Activated naive CD4-positive, alpha-beta T cell treated with anti-CD3 and anti-CD28 coated beads, Interleukin-2, amount 50 U/mL, for 72 hours (primary cell): ENCODE measurements around the gene OR5B3. TPM values are rescaled to one million over a fixed set of nuclear protein-coding genes. Genes with fewer than 3 reads are reported as not detected.
A peak's percentile ranks its signal among the peaks of the same experiment; 100 is the strongest.
"Not testable (repeated sequence)": the region's sequence is repeated elsewhere in the genome, so short reads cannot be mapped to it uniquely, and the experiment has no call there.

Source experiments
- ATAC-seq, 2 donors: fragments of 150-1000 bp; cut with Tn5 transposase; 2 replicates each; pipeline ENCODE4 v1.10.0; 2021; ENCODE audit warnings: mild to moderate bottlenecking in 2 of 2, moderate library complexity in 2 of 2
- DNase-seq, 2 donors: peaks; one replicate each; pipeline ENCODE4 v3.0.0; 2021 to 2022; ENCODE audit warnings: low spot score in 2 of 2
- H3K27ac Mint-ChIP-seq, 2 donors: one replicate each; pipeline ENCODE4 v1.8.0; 2022; ENCODE audit warnings: mild to moderate bottlenecking in 2 of 2, mixed read lengths in 2 of 2
- H3K36me3 Mint-ChIP-seq, 2 donors: one replicate each; pipeline ENCODE4 v1.8.0; 2022; ENCODE audit warnings: mixed read lengths in 2 of 2
- H3K9me3 Mint-ChIP-seq, 2 donors: one replicate each; pipeline ENCODE4 v1.8.0; 2022; ENCODE audit warnings: mixed read lengths in 2 of 2
- total RNA-seq, 2 donors: library from RNA; stranded (reverse); gene quantifications; one replicate each; pipeline ENCODE4 v1.2.3, GENCODE V29; 2022

The OR5B3 gene
- total RNA-seq: not detected

DNA sequence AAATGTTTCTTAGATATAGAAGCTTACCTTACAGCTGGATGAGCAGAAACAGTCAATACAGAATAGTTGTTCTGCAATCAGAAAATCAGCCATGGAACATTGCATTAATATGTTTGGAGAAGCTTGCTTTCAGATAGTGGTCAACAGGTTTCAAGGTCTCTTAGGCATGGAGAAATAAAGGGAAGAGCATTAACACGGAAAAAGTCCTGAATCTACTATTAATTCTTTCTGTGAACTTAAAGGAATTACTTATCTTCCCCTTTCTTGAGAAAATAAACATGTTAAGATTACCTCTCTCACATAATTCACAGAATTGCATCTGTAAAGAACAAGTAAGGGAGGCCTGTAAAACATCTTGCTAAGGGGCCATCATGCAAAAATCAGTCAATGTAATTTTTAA is at the start of gene OR5B3:
OR5B3 (minus strand) TSS at position 101 of the 400 bp plus-strand sequence. CDS start 3,465 bp downstream, outside the sequence.
- Mint-ChIP-seq H3K9me3 (peaks cover 15 to 23% of the 10 kb centered on the region in 2 donors), H3K27ac (no peak within 1 kb of the TSS), H3K36me3 (peaks cover 10 to 13% of the 10 kb centered on the region in 2 donors)
- DNase-seq (no peak), ATAC-seq (no peak)

DNA sequence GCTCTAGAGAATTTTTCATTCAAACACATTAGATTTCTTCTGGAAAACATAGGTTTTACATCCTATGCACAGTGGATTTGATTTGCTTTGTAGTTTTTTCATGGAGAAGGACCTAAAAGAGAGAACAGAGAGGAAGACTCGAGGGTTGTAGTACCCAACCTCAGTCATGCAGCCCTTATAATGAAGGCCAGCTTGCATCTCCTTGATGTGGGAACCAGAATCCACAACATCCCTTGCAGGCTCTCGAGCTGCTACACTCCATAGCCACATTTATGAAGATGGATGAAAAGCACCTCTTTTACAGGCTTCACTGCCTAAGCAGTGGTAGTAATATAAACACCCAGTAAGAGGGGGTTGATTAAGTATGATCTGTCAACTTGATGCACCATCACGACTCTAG is 44.9 kb upstream of the OR5B3 start:
- no peak for ATAC-seq
- no peak overlapping the region for H3K27ac Mint-ChIP-seq
- peaks cover 3 to 16% of the 10 kb centered on the region in 2 donors for H3K9me3 Mint-ChIP-seq
- peaks cover 0 to 5% of the 10 kb centered on the region in 2 donors for H3K36me3 Mint-ChIP-seq
- no peak for DNase-seq

DNA sequence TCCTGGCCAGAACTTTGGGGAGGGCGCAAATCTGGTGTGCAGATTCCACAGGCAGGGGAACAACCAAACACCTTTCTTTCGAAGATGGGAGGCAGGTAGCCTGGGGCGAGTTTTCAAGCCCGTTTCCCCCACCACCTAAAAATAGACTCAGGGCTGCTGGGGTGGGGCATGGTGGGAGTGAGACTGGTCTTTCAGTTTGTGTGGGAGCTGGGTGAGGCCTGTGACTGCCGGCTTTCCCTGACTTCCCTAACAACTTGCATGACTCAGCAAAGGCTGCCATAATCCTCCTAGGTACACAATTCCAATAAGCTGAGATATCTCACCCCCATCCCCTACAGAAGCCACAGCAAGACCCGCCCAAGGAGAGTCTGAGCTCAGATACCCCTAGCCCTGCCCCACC is 39.6 kb upstream of the OR5B3 start:
- ATAC-seq (no peak), DNase-seq (no peak)
- peaks cover 0 to 23% of the 10 kb centered on the region in 2 donors for H3K36me3 Mint-ChIP-seq
- H3K27ac Mint-ChIP-seq: no peak overlapping the region
- peaks cover 7 to 16% of the 10 kb centered on the region in 2 donors for H3K9me3 Mint-ChIP-seq

DNA sequence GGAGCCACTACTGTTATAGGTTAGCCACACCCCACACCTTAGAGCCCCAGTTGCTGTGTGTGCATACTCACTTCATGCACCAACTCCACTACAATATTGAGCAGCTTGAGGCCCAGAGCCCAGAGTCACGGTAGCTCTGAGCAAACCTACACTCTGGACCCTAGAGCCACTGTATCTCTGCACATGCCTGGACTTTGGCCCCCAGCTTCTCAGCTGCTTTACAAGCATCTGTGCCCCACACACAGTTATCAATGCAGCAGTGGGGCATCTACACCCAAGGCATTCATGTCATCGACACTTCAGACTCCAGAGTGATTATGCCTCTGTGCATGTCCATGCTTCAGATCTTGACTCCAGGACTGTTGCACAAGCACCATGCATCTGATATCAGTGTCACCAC is 37.6 kb upstream of the OR5B3 start:
- peaks cover 4 to 19% of the 10 kb centered on the region in 2 donors for H3K9me3 Mint-ChIP-seq
- no peak for DNase-seq
- H3K27ac Mint-ChIP-seq: no peak overlapping the region
- no peak for ATAC-seq
- H3K36me3 Mint-ChIP-seq: peaks cover 0 to 27% of the 10 kb centered on the region in 2 donors

DNA sequence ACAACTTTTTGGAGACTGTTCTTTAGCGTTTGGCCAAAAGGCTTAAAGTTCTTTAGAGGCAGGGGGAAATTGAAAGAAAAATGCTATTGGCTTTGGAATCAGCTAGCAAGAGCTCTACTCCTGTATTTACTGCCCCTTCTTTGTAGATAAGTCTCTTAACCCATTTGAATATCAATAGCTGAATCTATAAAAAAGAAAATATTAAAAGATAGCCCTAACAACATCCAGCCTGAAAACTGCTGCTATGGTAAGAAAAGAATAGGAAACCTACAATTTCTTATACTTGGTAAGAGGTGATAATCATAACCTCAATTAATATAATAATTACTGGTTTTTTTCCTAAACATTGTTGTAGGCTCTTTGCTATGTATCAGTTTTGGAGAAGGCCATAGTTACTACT is 35.5 kb upstream of the OR5B3 start, which contains the start of gene OR5B12:
OR5B12 (minus strand) TSS at position 101 of the 400 bp plus-strand sequence. CDS start 2,085 bp downstream, outside the sequence.
- no peak within 1 kb of the TSS for H3K27ac Mint-ChIP-seq
- ATAC-seq (no peak), DNase-seq (no peak)
- H3K9me3 Mint-ChIP-seq: peaks cover 4 to 13% of the 10 kb centered on the region in 2 donors
- peaks cover 0 to 28% of the 10 kb centered on the region in 2 donors for H3K36me3 Mint-ChIP-seq

DNA sequence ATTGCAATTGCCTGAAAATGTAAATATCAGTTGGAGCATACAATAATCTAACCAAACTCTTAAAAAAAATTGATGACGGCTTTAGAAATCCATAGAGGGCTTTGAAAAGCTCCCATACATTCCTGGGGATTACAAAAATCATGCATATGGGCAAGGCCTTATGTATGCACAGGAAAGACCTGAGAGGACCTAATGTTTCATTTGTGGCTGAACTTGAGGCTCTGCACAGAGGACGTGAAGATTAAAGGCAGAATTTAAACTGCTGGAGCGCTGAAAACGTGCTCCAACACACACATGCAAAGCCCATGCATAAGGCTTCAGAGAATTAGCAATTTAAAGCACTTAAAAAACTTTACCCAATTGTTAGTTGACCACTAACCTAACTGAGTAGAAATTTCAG is 31.8 kb upstream of the OR5B3 start:
- no peak for DNase-seq
- Mint-ChIP-seq H3K36me3 (peaks cover 0 to 6% of the 10 kb centered on the region in 2 donors), H3K27ac (no peak overlapping the region), H3K9me3 (peaks cover 0 to 9% of the 10 kb centered on the region in 2 donors)
- ATAC-seq: no peak

DNA sequence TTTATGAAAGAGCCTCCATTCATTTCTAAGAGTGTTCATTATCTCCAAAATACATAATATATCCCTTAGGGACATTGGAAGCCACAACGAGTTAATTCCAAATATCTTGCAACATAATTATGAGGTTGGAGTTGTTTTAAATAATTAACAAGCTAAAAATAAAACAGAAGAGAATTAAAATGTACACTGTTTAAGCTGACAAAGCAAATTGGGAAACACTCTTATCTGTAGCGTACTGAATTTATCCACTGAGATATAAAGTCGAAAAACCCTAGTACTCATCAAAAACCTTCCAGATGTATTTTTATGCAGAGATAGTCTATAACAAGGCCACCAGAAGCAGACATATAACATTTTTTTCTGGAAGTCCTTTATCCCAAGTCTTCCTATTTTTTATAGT is 27.5 kb upstream of the OR5B3 start:
- Mint-ChIP-seq H3K9me3 (peaks cover 3 to 5% of the 10 kb centered on the region in 2 donors), H3K27ac (no peak overlapping the region), H3K36me3 (peaks cover 0 to 2% of the 10 kb centered on the region in 2 donors)
- DNase-seq: no peak
- ATAC-seq: no peak

DNA sequence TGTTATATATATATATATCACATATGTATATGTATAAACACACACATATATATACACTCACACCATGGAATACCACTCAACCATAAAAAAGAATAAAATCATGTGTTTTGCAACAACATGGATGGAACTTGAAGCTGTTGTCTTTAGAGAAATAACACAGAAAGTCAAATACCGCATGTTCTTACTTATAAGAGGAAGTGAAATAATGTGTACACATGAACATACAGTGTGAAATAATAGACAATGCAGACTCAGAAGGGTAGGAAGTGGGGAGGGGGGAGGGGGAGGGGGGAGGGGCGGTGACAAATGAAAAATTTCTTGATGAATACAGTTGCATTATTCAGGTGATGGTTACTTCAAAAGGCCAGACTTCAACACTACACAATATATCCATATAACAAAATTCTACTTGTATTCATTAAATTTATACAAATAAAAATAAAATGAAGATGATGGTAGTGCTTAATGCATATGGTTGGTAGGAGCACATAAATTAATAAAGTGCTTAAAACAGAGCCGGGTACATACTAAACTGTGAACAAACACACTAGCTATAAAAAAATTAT is 27.0 kb upstream of the OR5B3 start:
- ATAC-seq: no peak
- DNase-seq: no peak
- Mint-ChIP-seq H3K27ac (no peak overlapping the region), H3K36me3 (peaks cover 0 to 3% of the 10 kb centered on the region in 2 donors), H3K9me3 (peaks cover 7 to 8% of the 10 kb centered on the region in 2 donors)

DNA sequence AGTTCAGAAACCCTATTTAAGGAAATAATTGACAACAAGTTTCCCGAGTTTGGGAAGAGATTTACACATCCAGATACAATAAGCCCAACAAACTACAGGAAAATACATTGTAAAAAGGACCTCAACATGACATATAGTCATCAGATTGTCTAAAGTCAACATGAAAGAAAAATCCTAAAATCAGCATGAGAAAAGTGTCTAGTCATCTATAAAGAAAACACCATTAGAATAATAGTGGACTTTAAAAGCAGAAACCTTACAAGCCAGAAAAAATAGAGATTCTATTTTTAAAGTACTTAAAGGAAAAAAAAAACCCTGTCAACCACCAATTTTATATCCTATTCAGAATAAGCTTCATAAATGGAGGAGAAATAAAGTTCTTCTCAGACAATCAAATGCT is 22.6 kb upstream of the OR5B3 start:
- peaks cover 5 to 9% of the 10 kb centered on the region in 2 donors for H3K9me3 Mint-ChIP-seq
- peaks cover 0 to 5% of the 10 kb centered on the region in 2 donors for H3K36me3 Mint-ChIP-seq
- no peak for ATAC-seq
- DNase-seq: no peak
- no peak overlapping the region for H3K27ac Mint-ChIP-seq

DNA sequence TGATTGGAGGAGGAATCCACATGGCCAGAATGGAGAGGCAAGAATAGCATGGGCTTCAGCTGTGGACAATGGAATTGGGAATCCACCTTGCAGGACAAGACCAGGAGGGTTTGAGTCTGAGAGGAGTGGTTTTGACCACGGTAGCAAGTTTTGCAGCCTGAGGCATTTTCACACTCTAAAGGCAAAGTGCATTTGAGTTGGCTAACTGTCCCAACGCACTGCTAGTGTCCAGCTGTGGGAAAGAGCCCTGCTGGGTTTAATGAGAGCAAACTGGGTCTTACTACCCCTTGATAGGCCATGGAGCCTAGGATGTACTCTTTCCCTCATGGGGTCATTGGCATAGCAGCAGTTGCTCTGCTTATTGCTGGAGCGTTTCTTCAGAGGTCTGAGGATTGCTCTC is 21.3 kb upstream of the OR5B3 start, which contains the start of gene OR5B2:
OR5B2 (minus strand) TSS at position 101 of the 400 bp plus-strand sequence. CDS start 4,860 bp downstream, outside the sequence.
- Mint-ChIP-seq H3K36me3 (peaks cover 0 to 5% of the 10 kb centered on the region in 2 donors), H3K9me3 (peaks cover 5 to 9% of the 10 kb centered on the region in 2 donors), H3K27ac (no peak within 1 kb of the TSS)
- DNase-seq: no peak
- no peak for ATAC-seq

DNA sequence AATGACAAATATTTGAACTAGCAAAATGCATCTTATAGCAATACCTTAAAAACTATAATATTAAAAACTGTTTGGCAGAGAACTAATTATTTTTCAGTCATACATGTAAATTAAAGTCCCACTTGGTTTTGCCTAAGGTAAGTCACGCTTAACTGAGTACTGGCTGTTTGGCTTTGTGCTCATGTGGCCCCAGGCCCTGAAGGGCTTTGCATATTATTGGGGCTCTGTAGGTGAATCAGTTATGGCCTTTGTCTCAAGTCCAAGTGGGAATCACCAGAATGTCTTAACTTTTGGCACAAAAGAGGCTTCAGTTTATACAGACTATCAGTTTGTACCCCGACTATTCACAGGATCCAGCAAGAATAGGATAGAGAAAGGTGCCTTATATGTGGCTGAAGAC is 7.1 kb downstream of the OR5B3 start:
- DNase-seq, H3K36me3 Mint-ChIP-seq, ATAC-seq, H3K27ac Mint-ChIP-seq: not testable (repeated sequence)
- H3K9me3 Mint-ChIP-seq: peaks cover 5 to 17% of the 10 kb centered on the region in 2 donors

DNA sequence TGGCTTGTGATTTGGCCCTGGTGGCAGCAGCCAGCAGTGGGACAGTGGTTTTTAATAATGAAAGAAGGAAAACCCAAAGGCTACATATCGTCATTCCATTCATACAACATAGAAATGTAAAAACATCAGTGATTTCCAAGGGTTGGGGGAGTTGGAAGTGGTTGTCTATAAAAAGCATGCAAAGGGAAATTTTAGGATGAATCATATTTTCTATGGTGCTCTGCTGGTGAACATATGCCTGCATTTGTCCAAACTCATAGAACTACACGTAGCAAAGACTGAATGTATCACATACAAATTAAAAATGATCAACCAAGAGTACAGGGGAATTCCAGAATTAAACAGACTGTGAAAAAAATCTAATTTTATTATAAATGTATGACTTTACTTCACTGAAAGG is 11.1 kb downstream of the OR5B3 start:
- H3K36me3 Mint-ChIP-seq: peaks cover 12 to 14% of the 10 kb centered on the region in 2 donors

DNA sequence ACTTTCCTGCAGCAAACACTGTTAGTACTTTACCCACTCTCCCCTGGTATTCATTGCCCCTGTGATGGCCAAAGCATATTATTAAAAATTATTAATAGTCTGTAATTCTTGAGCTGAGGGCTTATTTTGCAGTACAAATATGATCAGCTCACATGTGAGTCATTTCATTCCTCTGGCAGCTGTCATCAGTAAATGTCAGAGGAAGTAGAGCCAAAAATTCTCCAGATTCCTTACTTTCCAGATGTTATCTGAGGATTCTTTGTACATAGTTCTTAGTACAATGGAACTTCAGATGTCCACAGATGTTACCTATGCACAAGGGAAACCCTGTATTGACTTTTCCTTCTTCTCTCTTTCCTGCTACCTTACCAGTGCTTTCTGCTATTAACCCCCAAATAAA is 12.5 kb downstream of the OR5B3 start:
- H3K9me3 Mint-ChIP-seq: peaks cover 8 to 12% of the 10 kb centered on the region in 2 donors
- no peak overlapping the region for H3K27ac Mint-ChIP-seq
- DNase-seq: no peak
- ATAC-seq: no peak
- H3K36me3 Mint-ChIP-seq: peaks cover 12 to 14% of the 10 kb centered on the region in 2 donors

More for the DNA sequence above, 11.1 kb downstream of the OR5B3 start:
- ATAC-seq: no peak
- no peak for DNase-seq
- peak overlapping the region in 1 of 2 donors; percentile 40 for H3K27ac Mint-ChIP-seq
- H3K9me3 Mint-ChIP-seq: peaks cover 8 to 12% of the 10 kb centered on the region in 2 donors

DNA sequence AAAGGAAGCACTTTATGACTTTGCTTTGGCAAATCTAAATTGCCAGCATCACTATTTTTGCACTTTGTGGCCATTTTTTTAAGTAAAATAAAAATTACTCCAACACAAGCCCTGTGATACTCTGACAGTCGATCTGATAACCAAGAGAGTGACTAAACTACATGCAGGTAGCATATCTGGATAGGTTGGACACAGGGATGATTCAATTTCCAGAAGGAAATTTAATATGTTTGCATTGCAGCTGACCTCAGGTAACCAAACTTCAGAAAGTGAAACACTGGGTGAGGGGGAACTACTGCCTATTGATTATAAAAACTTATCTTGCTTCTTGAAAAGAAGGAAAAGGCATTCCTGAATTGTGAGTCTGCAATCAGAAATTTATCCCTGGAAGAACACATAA is 13.9 kb downstream of the OR5B3 start:
- DNase-seq (no peak), ATAC-seq (peak in 1 of 2 donors; percentile 40)

DNA sequence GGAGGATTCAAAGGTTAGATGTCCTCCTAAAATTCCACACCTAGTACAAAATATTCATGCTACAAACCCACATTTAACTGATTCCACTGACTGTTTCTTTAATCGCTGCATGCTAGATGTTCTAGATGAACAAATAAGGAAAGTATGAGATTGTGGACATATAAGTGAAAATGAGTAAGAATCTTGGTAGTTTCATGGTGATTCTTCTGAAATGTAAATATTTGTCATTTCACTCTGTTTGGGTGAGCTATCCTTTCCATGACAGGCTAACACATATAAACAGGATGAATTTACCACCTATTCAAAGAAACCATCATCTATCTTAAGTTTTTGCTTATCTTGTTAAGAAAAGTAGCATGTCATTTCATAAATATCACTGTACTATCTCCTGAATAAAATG is 14.8 kb downstream of the OR5B3 start:
- Mint-ChIP-seq H3K36me3 (peaks cover 12 to 14% of the 10 kb centered on the region in 2 donors), H3K27ac (no peak overlapping the region), H3K9me3 (peaks cover 8 to 12% of the 10 kb centered on the region in 2 donors)
- ATAC-seq (peak in 1 of 2 donors; percentile 83), DNase-seq (no peak)

More for the DNA sequence above, 13.9 kb downstream of the OR5B3 start:
- Mint-ChIP-seq H3K36me3 (peaks cover 12 to 14% of the 10 kb centered on the region in 2 donors), H3K27ac (no peak overlapping the region), H3K9me3 (peaks cover 8 to 12% of the 10 kb centered on the region in 2 donors)

DNA sequence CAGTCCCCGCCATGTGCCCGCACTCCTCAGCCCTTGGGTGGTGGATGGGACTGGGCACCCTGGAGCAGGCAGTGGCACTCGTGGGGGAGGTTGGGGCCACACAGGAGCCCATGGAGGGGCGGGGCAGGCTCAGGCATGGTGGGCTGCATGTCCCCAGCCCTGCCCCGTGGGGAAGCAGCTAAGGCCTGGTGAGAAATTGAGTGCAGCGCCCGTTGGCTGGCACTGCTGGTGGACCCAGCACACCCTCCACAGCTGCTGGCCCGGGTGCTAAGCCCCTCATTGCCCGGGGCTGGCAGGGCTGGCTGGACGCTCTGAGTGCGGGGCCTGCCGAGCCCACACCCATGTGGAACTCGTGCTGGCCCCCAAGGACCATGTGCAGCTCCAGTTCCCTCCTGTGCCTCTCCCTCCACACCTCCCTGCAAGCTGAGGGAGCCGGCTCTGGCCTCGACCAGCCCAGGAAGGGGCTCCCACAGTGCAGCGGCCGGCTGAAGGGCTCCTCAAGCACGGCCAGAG is 16.1 kb downstream of the OR5B3 start:
- Mint-ChIP-seq H3K36me3 (peaks cover 12 to 14% of the 10 kb centered on the region in 2 donors), H3K9me3 (peaks cover 8 to 12% of the 10 kb centered on the region in 2 donors), H3K27ac (no peak overlapping the region)
- DNase-seq (no peak), ATAC-seq (no peak)

DNA sequence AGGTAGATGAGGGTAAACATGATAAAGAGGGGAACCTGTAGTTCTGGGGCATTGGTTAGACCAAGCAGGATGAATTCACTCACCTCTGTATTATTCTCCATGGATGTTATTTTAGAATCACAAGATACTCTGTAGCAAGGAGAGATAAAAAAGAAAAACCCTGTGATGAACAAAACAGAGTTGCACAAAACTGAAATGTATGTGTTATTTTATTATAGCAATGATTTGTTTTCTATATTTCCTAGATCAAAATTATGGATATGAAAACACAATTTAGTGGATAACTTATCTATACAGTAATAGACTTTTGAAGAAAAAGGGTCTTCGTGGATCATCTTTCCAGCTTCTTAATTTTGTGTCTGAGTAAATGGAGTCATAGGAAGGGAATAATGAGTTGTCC is 47.7 kb downstream of the OR5B3 start, which contains the start of gene OR5B17:
OR5B17 (minus strand) TSS at position 101 of the 400 bp plus-strand sequence; CDS start at position 101, 0 bp downstream.
- no peaks in the 10 kb centered on the region for H3K9me3 Mint-ChIP-seq
- DNase-seq (no peak), ATAC-seq (no peak)
- no peak within 1 kb of the TSS for H3K27ac Mint-ChIP-seq
- no peaks in the 10 kb centered on the region for H3K36me3 Mint-ChIP-seq
